ENCODE measurements around the gene B2M.
"Not testable (repeated sequence)": the region's sequence is repeated elsewhere in the genome, so short reads cannot be mapped to it uniquely, and the experiment has no call there.

The B2M gene

DNA sequence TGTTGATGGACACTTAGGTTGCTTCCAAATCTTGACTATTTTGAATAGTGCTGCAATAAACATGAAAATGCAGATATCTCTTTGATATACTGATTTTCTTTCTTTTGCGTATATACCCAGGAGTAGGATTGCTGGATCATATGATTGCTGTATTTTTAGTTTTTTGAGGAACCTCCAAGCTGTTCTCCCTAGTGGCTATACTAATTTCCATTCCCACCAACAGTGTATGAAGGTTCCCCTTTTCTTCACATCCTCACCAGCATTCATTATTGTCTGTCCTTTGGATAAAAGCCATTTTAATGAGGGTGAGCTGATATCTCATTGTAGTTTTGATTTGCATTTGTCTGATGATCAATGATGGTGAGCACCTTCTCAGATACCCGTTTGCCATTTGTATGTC, 12.7 kb upstream of the B2M start:
- in situ Hi-C loops (cut with HindIII; ENCODE audit: low sequenced_read_pairs): no loop called here
- TF ChIP-seq, protein P1, sequence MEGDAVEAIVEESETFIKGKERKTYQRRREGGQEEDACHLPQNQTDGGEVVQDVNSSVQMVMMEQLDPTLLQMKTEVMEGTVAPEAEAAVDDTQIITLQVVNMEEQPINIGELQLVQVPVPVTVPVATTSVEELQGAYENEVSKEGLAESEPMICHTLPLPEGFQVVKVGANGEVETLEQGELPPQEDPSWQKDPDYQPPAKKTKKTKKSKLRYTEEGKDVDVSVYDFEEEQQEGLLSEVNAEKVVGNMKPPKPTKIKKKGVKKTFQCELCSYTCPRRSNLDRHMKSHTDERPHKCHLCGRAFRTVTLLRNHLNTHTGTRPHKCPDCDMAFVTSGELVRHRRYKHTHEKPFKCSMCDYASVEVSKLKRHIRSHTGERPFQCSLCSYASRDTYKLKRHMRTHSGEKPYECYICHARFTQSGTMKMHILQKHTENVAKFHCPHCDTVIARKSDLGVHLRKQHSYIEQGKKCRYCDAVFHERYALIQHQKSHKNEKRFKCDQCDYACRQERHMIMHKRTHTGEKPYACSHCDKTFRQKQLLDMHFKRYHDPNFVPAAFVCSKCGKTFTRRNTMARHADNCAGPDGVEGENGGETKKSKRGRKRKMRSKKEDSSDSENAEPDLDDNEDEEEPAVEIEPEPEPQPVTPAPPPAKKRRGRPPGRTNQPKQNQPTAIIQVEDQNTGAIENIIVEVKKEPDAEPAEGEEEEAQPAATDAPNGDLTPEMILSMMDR (IDR thresholded peaks at IDR 0.05; ENCODE audit: low read depth, low read length, missing control alignments): no peak

DNA sequence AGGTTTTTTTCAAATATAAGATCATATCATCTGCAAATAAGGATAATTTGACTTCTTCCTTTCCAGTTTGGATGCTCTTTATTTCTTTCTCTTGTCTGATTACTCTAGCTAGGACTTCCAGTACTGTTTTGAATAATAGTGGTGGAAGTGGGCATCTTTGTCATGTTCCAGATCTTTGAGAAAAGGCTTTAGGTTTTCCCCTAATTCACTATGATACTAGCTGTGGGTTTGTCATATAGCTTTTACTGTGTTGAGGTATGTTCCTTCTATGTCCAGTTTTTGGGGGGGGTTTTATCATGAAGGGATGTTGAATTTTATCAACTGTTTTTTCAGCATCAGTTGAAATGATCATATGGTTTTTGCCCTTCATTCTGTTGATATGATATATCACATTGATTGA, 10.6 kb upstream of the B2M start:
- DNase-seq (ENCODE audit: low read depth); in situ Hi-C loops (cut with HindIII; ENCODE audit: low sequenced_read_pairs); H3K4me3 ChIP-seq (ENCODE audit: low read depth, low read length): not testable (repeated sequence)

More for the DNA sequence above, 12.7 kb upstream of the B2M start:
- H3K4me3 ChIP-seq (ENCODE audit: low read depth, low read length): no peak overlapping the region
- no peak for DNase-seq (ENCODE audit: low read depth)

DNA sequence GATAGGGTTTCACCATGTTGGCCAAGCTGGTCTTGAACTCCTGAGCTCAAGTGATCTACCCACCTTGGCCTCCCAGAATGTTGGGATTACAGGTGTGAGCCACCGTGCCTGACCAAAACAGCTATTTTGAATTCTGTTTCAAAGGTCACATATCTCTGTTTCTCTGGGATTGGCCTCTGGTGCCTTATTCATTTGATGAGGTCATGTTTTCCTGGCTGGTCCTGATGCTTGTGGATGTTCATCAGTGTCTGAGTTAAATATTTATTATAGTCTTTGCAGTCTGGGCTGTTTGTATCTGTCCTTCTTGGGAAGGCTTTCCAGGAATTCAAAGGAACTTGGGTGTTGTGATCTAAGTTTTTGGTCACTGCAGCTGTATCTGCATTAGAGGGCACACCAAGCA, 5.3 kb upstream of the B2M start:
- no peak for DNase-seq (ENCODE audit: low read depth)
- TF ChIP-seq, protein P1 (IDR thresholded peaks at IDR 0.05; ENCODE audit: low read depth, low read length, missing control alignments): no peak
- H3K4me3 ChIP-seq (ENCODE audit: low read depth, low read length): no peak overlapping the region
- in situ Hi-C loops (cut with HindIII; ENCODE audit: low sequenced_read_pairs): no loop called here

DNA sequence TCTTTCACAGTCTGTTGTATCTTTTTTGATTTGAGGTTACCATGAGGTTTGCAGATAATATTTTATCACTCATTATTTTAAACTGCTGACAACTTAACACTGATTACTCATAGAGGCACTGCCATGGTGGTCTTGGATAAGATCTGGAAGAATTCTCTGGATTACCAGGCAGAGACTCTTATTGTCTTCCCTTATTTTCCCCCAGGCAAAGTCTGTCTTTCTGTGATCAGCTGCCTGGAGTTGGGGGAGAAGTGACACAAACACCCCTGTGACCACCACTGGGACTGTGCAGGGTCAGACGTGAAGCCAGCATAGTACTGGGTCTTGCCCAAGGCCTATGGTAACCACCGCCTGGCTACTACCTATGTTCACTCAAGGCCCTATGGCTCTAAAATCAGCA, 4.9 kb upstream of the B2M start:
- in situ Hi-C loops (cut with HindIII; ENCODE audit: low sequenced_read_pairs): no loop called here
- TF ChIP-seq, protein P1 (IDR thresholded peaks at IDR 0.05; ENCODE audit: low read depth, low read length, missing control alignments): no peak

DNA sequence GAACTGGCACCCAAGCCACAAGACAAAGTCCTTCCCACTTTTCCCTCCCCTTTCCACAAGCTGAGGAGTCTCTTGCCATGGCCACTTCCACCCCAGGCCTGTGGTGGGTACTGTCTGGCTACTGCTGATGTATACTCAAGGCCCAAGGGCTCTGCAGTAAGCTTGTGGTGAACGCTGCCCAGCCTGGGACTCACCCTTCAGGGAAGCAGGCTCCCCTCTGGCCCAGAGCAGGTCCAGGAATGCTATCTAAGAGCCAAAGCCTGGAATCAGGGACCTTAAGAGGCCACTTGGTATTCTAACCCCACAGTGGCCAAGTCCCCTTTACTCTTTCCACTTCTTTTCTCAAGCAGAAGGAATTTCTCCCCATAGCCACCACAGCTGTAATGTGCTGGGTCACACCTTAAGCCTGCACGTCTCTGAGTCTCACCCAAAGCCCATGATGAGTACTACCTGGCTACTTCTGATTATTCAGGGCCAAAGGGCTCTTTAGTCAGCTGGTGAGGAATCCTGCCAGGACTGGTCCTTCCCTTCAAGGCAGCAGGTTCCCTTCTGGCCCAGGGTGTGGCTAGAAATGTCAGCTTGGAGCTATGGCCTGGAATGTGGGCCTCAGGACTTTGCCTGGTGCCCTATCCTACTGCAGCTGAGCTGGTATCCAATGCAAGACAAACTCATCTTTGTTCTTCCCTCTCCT, 4.2 kb upstream of the B2M start:
- TF ChIP-seq, protein P1 (IDR thresholded peaks at IDR 0.05; ENCODE audit: low read depth, low read length, missing control alignments): no peak
- DNase-seq (ENCODE audit: low read depth): no peak
- no peak overlapping the region for H3K4me3 ChIP-seq (ENCODE audit: low read depth, low read length)
- in situ Hi-C loops (cut with HindIII; ENCODE audit: low sequenced_read_pairs): no loop called here

More for the DNA sequence above, 4.9 kb upstream of the B2M start:
- DNase-seq (ENCODE audit: low read depth): no peak
- H3K4me3 ChIP-seq (ENCODE audit: low read depth, low read length): no peak overlapping the region

DNA sequence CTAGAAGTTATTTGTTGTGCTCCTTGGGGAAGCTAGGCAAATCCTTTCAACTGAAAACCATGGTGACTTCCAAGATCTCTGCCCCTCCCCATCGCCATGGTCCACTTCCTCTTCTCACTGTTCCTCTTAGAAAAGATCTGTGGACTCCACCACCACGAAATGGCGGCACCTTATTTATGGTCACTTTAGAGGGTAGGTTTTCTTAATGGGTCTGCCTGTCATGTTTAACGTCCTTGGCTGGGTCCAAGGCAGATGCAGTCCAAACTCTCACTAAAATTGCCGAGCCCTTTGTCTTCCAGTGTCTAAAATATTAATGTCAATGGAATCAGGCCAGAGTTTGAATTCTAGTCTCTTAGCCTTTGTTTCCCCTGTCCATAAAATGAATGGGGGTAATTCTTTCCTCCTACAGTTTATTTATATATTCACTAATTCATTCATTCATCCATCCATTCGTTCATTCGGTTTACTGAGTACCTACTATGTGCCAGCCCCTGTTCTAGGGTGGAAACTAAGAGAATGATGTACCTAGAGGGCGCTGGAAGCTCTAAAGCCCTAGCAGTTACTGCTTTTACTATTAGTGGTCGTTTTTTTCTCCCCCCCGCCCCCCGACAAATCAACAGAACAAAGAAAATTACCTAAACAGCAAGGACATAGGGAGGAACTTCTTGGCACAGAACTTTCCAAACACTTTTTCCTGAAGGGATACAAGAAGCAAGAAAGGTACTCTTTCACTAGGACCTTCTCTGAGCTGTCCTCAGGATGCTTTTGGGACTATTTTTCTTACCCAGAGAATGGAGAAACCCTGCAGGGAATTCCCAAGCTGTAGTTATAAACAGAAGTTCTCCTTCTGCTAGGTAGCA, 851 bp upstream of the B2M start:
- TF ChIP-seq, protein P1 (IDR thresholded peaks at IDR 0.05; ENCODE audit: low read depth, low read length, missing control alignments): peak; percentile 39
- peak overlapping the region; percentile 97 for H3K4me3 ChIP-seq (ENCODE audit: low read depth, low read length)
- no peak for DNase-seq (ENCODE audit: low read depth)
- in situ Hi-C loops (cut with HindIII; ENCODE audit: low sequenced_read_pairs): no loop called here
